SK-N-SH treated with all-trans-retinoic acid at 6 μM for 48 hours (cell line): ENCODE results near the gene PSMD12.
"Not testable (repeated sequence)": the region's sequence is repeated elsewhere in the genome, so short reads cannot be mapped to it uniquely, and the experiment has no call there.

ENCODE experiments used
- ATAC-seq: fragments of 200-7000 bp; cut with Tn5 transposase; 3 replicates; pipeline ENCODE4 v1.9.1; 2020; ENCODE audit warnings: mild to moderate bottlenecking, moderate library complexity
- BACH2 ChIP-seq: fragments of 250-450 bp; sonication (Bioruptor Pico); IDR thresholded peaks from 2 replicates; pipeline ENCODE4 v1.9.0; 2021; ENCODE audit warnings: mild to moderate bottlenecking, borderline replicate concordance
- CREB5 ChIP-seq: fragments of 250-450 bp; sonication (Bioruptor Pico); IDR thresholded peaks from 2 replicates; pipeline ENCODE4 v1.5.1; 2020; ENCODE audit warnings: low read depth, mild to moderate bottlenecking, moderate library complexity
- ESRRG ChIP-seq: fragments of 250-450 bp; sonication (Bioruptor Pico); IDR thresholded peaks from 2 replicates; pipeline ENCODE4 v1.6.1; 2021; ENCODE audit warnings: mild to moderate bottlenecking
- ISL1 ChIP-seq: fragments of 250-450 bp; sonication (Bioruptor Pico); IDR thresholded peaks from 2 replicates; pipeline ENCODE4 v2.1.2; 2022; ENCODE audit warnings: mild to moderate bottlenecking, moderate library complexity
- OSR1 ChIP-seq: fragments of 250-450 bp; sonication (Bioruptor Pico); IDR thresholded peaks from 2 replicates; pipeline ENCODE4 v1.8.0; 2022; ENCODE audit warnings: moderate library complexity, mild to moderate bottlenecking, inconsistent platforms
- PATZ1 ChIP-seq: fragments of 250-450 bp; sonication (Bioruptor Pico); IDR thresholded peaks from 2 replicates; pipeline ENCODE4 v1.8.0; 2020; ENCODE audit warnings: mild to moderate bottlenecking, moderate library complexity, borderline replicate concordance
- RARB ChIP-seq: fragments of 250-450 bp; sonication (Bioruptor Pico); IDR thresholded peaks from 2 replicates; pipeline ENCODE4 v1.8.0; 2021; ENCODE audit warnings: mild to moderate bottlenecking, moderate library complexity
- SNAI2 ChIP-seq: fragments of 250-450 bp; sonication (Bioruptor Pico); IDR thresholded peaks from 2 replicates; pipeline ENCODE4 v1.5.0; 2020; ENCODE audit warnings: mild to moderate bottlenecking, moderate library complexity
- TCF4 ChIP-seq: fragments of 250-450 bp; sonication (Bioruptor Pico); IDR thresholded peaks from 2 replicates; pipeline ENCODE4 v1.8.0; 2021; ENCODE audit warnings: mild to moderate bottlenecking, moderate library complexity, borderline replicate concordance
- TOX ChIP-seq: fragments of 250-450 bp; sonication (Bioruptor Pico); IDR thresholded peaks from 2 replicates; pipeline ENCODE4 v1.8.0; 2021; ENCODE audit warnings: mild to moderate bottlenecking, moderate library complexity, borderline replicate concordance
- TSHZ2 ChIP-seq: fragments of 250-450 bp; sonication (Bioruptor Pico); IDR thresholded peaks from 2 replicates; pipeline ENCODE4 v1.5.0; 2020; ENCODE audit warnings: mild to moderate bottlenecking, moderate library complexity
- ZFP3 ChIP-seq: fragments of 250-450 bp; sonication (Bioruptor Pico); IDR thresholded peaks from 2 replicates; pipeline ENCODE4 v1.5.0; 2020; ENCODE audit warnings: mild to moderate bottlenecking, moderate library complexity
- ZFP30 ChIP-seq: fragments of 450-650 bp; formaldehyde crosslinking; IDR thresholded peaks from 2 replicates; pipeline ENCODE4 v1.5.0; 2022; ENCODE audit warnings: mild to moderate bottlenecking, moderate library complexity
- ZNF565 ChIP-seq: fragments of 450-650 bp; formaldehyde crosslinking; conservative IDR thresholded peaks from 2 replicates; pipeline ENCODE4 v1.5.0; 2020; ENCODE audit warnings: low read depth, mild to moderate bottlenecking, moderate library complexity
- ZNF8 ChIP-seq: fragments of 450-650 bp; formaldehyde crosslinking; IDR thresholded peaks from 2 replicates; pipeline ENCODE4 v1.5.0; 2020; ENCODE audit warnings: mild to moderate bottlenecking, moderate library complexity
- TF ChIP-seq, protein P1 (sequence below): fragments of 250-450 bp; sonication (Bioruptor Pico); IDR thresholded peaks from 2 replicates; pipeline ENCODE4 v1.5.1; 2021; ENCODE audit warnings: mild to moderate bottlenecking, moderate library complexity

The PSMD12 gene

GRCh38 chr17:67390006-67390645, 23.7 kb upstream of the PSMD12 start (continued):
- no peak for TF ChIP-seq TSHZ2
- TF ChIP-seq ZFP30 (CRISPR knock-in tag), result no peak
- no peak for TF ChIP-seq CREB5 (CRISPR knock-in tag)
- TF ChIP-seq, protein P1, sequence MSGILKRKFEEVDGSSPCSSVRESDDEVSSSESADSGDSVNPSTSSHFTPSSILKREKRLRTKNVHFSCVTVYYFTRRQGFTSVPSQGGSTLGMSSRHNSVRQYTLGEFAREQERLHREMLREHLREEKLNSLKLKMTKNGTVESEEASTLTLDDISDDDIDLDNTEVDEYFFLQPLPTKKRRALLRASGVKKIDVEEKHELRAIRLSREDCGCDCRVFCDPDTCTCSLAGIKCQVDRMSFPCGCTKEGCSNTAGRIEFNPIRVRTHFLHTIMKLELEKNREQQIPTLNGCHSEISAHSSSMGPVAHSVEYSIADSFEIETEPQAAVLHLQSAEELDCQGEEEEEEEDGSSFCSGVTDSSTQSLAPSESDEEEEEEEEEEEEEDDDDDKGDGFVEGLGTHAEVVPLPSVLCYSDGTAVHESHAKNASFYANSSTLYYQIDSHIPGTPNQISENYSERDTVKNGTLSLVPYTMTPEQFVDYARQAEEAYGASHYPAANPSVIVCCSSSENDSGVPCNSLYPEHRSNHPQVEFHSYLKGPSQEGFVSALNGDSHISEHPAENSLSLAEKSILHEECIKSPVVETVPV (CRISPR knock-in tag), result no peak
- no peak for TF ChIP-seq TCF4 (CRISPR knock-in tag)

DNA sequence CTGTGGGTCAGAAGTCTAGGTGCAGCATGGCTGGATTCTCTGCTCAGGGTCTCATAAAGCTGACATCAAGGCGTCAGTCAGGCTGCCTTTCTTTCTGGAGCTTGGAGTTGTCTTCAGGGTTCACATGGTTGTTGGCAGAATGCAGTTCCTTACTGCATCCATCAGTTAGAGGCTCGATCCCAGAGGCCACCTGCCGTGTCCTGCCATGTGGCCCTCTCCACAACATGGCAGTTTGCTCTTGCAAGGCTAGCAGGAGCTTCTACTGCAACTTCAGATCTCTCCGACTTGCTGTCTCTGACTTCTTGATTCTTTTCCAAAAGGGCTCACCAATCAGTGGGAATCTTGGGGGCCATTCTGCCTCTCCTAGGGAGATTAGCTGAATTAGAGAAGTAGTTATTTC, 22.6 kb upstream of the PSMD12 start:
- no peak for TF ChIP-seq ISL1 (CRISPR knock-in tag)
- no peak for TF ChIP-seq ESRRG (CRISPR knock-in tag)
- TF ChIP-seq RARB (CRISPR knock-in tag), result no peak
- TF ChIP-seq ZNF8 (CRISPR knock-in tag), result no peak
- TF ChIP-seq SNAI2 (CRISPR knock-in tag), result no peak
- ATAC-seq, result no peak

GRCh38 chr17:67388536-67388935, 22.2 kb upstream of the PSMD12 start:
- not testable (repeated sequence) for ATAC-seq

- ATAC-seq, result peak; percentile 72
- TF ChIP-seq PATZ1 (CRISPR knock-in tag) (no peak), ZFP3 (CRISPR knock-in tag) (0 out of 2 replicates have a peak, but pooled peaks have one; percentile 41), TCF4 (CRISPR knock-in tag) (no peak), ZNF8 (CRISPR knock-in tag) (no peak), SNAI2 (CRISPR knock-in tag) (no peak), BACH2 (no peak), TOX (CRISPR knock-in tag) (no peak), ZNF565 (no peak), ZFP30 (CRISPR knock-in tag) (no peak)
Observed at GRCh38 chr17:67386965-67387551, 20.7 kb upstream of the PSMD12 start.

DNA sequence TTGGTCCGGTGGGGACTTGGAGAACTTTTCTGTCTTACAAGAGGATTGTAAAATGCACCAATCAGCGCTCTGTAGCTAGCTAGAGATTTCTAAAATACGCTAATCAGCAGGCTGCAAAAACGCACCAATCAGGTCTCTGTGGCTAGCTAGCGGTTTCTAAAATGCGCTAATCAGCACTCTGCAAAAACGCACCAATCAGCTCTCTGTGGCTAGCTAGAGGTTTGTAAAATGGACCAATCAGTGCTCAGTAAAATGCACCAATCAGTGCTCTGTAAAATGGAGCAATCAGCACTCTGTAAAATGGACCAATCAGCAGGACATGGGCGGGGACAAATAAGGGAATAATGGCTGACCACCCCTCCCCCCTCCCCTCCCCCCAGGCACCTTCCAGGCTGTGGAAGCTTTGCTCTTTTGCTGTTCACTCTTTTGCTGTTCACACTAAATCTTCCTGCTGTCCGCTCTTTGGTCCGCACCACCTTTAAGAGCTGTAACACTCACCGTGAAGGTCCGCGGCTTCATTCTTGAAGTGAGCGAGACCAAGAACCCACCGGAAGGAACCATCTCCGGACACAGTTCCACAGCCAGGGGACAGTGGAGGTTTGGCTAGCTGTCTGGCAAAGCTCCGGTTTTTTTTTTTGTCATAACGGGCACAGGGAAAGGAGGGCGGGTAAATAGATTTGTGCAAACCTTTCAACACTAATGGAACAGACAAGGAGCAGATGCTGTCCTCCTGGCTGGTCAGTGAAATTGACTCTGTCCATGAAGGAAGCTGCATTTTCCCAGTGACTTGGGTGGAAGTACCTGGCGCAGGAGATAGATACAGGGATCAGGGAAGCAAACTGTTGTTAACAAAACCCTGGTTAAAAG, 19.0 kb upstream of the PSMD12 start:
- TF ChIP-seq OSR1 (CRISPR knock-in tag), result no peak
- TF ChIP-seq ISL1 (CRISPR knock-in tag), result 0 out of 2 replicates have a peak, but pooled peaks have one; percentile 19
- TF ChIP-seq SNAI2 (CRISPR knock-in tag), result 0 out of 2 replicates have a peak, but pooled peaks have one; percentile 8
- peak; percentile 73 for TF ChIP-seq TCF4 (CRISPR knock-in tag)
- peak; percentile 42 for ATAC-seq
